GM19351 (cell line): Measurements from ENCODE around the gene VSTM4.

Experiments
- ATAC-seq: cut with Tn5 transposase; IDR thresholded peaks from one replicate; pipeline ENCODE4 v1.9.1; 2021; ENCODE audit warnings: mild to moderate bottlenecking, moderate library complexity; ENCODE audit not compliant: unreplicated experiment

The VSTM4 gene

GRCh38 chr10:49010295-49010694 is 105.0 kb downstream of the VSTM4 start:
- ATAC-seq: no peak

- ATAC-seq: no peak
Observed at GRCh38 chr10:49009199-49009979, 105.9 kb downstream of the VSTM4 start.

- no peak for ATAC-seq
Observed at GRCh38 chr10:49008505-49009198, 106.7 kb downstream of the VSTM4 start.

- no peak for ATAC-seq
Observed at GRCh38 chr10:49008091-49008490, 107.2 kb downstream of the VSTM4 start.

GRCh38 chr10:49007129-49007528 is 108.2 kb downstream of the VSTM4 start:
- ATAC-seq: no peak

GRCh38 chr10:49005270-49005669 is 110.1 kb downstream of the VSTM4 start:
- no peak for ATAC-seq

DNA sequence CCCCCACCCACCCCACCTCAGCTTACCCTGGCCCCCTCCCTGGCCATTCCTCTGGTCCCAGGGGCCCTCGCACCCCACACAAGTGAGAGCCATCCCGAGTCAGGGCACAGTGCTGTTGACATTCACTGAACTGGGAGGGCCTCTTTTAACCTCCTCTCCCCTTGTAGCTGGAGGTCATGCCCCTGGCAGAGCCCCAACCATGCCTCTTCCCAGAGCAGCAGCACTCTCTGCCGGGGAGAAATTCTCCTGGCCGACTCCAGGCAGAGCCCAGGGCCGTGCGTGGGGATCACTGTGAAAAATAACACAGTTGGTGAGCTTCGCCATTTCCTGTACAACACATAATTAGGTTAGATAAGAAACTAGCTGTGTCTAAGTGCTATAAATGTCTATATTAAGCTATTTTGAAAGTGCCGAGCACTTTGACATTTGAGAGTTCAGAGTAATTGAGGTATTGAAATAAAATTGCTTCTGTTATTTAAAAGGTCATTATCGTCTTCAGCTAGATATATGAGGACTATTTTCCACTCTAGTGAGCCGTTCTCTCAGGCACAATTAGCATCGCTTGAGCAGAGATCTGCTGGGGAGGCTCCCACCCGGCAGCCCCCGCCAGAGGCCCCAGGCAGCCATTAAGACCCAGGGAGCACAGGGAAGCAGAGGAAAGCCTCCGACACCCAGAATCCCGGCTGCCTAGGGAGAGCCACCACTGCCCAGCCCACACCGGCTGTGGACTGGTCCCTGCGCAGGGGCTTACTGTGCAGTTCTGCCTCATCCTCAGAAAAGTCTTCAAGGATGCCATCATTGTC is 113.3 kb downstream of the VSTM4 start:
- no peak for ATAC-seq

- no peak for ATAC-seq
Observed at GRCh38 chr10:49001402-49001801, 113.9 kb downstream of the VSTM4 start.

DNA sequence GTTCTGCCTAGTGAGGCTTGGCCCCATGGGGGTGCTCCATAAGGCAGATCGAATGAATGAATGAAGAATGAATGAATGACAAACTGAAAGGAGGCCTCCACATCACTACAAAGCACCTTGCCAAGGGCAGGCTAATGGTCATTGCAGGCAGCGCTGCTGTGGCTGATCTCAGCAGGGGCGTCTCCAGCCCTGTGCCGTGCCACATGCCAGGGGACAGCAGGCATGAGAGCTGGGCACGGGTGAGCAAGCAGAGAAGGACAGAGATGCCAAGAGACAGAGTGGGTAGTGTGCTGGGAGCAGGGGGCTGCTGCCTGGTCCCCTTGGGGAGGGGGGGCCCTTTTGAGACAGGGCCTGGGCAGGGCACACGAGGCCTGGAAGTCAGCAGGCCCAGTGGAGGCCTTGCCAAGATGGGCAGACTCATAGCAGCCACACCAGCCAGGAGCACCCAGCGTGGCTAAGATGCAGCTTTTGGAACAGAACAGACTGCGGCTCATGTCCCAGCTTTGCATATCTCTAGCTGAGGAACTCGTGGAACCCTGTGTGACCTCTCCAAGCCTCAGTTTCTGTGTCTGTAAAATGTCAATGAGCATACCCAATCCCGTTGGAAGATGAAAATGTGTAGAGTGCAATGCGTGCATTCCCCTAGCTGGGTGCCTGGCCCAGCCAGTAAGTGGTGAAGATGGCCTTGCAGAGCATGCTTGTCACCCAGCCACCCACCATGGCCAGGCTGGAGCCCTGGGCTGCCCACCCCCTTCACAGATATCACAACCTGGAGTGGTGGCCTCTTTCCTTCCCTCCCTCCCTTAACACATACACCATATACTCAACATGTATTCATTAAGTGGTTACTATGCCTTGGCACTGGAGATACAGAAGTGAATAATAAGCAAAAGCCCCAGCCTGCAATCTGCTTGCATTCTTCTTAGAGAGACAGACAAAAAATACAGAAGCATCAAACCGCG is 114.6 kb downstream of the VSTM4 start:
- no peak for ATAC-seq

GRCh38 chr10:48999346-48999745 is 116.0 kb downstream of the VSTM4 start:
- ATAC-seq: no peak

DNA sequence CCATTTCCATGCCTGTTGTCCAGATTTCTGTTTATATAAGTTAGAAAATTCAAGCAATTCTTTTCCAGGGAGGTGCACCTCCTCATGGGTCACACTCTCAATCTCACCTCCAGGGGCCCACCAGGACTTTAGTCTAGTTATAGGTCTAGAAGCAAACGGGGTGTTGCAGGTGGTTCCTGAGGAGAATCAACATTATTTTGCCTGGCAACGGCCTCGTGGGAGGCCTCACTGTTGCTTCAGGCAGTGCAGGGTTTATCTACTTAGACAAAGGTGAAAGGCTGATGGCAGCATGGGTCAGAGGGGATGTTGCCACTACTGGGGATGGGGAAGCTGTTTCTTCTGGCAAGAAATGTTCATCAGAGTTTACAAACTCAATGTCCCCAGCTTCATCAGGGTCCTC is 119.0 kb downstream of the VSTM4 start:
- ATAC-seq: no peak

DNA sequence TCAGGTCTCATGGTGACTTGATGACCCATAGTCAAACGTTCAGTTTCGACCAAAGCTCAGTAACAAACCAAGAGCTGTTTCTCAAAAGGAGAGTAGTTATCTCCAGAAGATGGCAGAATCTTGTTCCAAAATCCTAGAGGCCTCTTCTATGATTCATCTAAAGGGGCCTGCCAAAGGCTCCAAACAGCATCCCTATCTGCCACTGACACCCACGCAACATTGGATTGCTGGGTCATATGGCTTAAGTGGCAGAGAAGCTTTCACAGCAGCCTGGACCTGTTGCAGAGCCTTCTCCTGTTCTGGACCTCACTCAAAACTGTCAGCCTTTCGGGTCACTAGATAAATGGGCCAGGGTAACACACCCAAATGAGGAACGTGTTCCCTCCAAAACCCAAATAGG is 121.7 kb downstream of the VSTM4 start:
- ATAC-seq: no peak

DNA sequence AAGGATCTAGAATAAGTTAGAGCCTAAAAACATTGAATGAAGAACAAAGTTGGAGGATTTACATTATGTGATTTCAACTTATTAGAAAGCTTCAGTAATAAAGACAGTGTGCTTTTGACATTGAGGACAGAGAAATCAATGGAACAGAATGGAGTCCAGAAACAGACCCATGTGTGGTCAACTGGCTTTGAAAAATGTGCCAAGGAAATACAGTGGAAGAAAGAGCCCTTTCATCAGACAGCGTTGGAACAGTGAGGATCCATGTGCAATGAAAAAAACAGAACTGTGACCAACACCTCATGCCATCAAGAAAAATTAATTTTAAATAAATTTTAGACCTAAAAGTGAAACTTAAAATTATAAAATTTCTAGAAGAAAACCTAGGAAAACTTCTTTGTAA is 125.1 kb downstream of the VSTM4 start:
- ATAC-seq: no peak

DNA sequence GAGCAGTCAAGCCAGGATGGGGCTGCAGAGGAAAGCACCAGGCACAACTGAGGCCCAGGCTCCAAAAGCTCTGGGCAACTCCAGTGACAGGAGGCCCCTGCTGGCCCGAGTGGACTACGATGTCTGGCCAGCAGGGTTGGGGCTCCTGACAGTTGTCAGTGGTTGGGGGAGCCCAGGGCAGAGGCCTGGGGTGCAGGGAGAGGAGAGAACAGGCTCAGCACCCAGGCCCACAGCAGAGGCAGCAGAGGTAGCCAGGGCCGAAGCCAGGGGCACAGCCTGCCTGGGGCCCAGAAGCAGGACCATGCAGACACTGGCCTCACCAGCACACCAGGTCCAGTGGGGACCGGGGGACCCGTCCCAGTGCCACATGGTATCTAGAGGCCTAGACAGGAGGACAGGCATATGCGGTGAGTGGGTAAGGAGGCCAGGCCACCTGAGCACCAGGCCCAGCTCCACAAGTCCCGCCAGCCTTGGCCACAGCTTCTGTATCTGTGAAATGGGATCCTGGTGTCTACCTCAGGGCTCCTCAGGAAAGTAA is 129.6 kb downstream of the VSTM4 start:
- no peak for ATAC-seq

GRCh38 chr10:48983648-48984351 is 131.5 kb downstream of the VSTM4 start:
- no peak for ATAC-seq

- no peak for ATAC-seq
Observed at GRCh38 chr10:48982584-48982983, 132.7 kb downstream of the VSTM4 start.

- ATAC-seq: peak; percentile 49
Observed at GRCh38 chr10:48981310-48981907, 133.9 kb downstream of the VSTM4 start.

DNA sequence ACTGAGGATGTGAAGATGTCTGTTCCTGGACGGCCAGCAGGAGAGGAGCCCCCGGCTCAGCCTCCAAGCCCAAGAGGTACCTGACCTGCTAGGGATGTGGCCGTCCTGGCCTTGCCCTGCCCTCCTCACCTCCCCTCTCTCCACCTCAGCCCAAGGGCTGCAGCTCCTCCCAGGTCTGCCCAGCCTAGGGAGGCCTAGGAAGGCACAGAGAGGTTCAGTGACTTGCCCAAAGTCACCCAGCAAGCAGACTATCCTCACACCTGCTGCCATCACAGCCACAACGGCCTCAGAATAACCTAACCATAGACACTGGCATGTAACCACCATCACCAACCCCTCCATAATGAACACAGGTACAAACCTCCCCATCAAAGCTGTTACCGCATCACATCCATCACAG is 137.0 kb downstream of the VSTM4 start:
- ATAC-seq: no peak

DNA sequence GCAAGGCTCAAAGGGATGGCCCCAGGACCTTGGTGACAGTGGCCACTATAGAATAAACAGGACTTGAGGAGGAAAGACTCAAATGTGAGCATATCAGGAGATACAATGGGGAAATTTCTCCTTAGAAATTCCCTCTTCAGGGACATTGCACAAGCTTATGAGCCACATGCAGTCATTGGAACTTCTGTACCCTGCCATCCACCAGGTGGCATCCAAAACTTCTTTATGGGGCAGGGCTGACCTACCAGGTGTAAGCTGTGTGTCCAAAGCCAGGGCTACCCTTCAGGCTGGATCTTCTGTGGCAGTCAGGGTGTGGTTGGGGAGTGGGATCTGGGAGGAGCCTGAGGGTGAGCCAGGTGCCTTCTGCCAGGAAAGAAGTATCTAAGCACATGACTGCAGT is 139.1 kb downstream of the VSTM4 start:
- ATAC-seq: no peak
